Heart right ventricle (tissue), 16 donors: ENCODE data around the gene LSM7. TPM values are rescaled to one million over a fixed set of nuclear protein-coding genes. Genes with fewer than 3 reads are reported as not detected.

ENCODE experiments used
- ATAC-seq, 8 donors: fragments of 200-7000 bp; cut with Tn5 transposase; one replicate each; pipeline ENCODE4 v1.9.1; 2020; ENCODE audit warnings: mild to moderate bottlenecking in 8 of 8, moderate library complexity in 8 of 8, moderate number of reproducible peaks in 1 of 8
- DNase-seq, 2 donors: peaks; one replicate each; pipeline ENCODE4 v3.0.0-alpha.2; 2020
- H3K27ac ChIP-seq, 10 donors: fragments of 200-600 bp; sonication (generic) in 2 of 10; one replicate each; pipeline versions ENCODE4 v1.5.0 to v1.8.0; 2020 to 2022; ENCODE audit warnings: mild to moderate bottlenecking in 3 of 10
- H3K27me3 ChIP-seq, 7 donors: fragments of 200-600 bp; one replicate each; pipeline ENCODE4 v1.8.0; 2021 to 2022; ENCODE audit warnings: mild to moderate bottlenecking in 2 of 7
- H3K36me3 ChIP-seq, 9 donors: fragments of 200-600 bp; sonication (generic) in 1 of 9; one replicate each; pipeline versions ENCODE4 v1.5.0 to v1.8.0; 2020 to 2022; ENCODE audit warnings: mild to moderate bottlenecking in 2 of 9
- H3K4me1 ChIP-seq, 9 donors: fragments of 200-600 bp; sonication (generic) in 1 of 9; one replicate each; pipeline versions ENCODE4 v1.5.0 to v1.8.0; 2020 to 2022; ENCODE audit warnings: mild to moderate bottlenecking in 4 of 9
- H3K4me3 ChIP-seq, 10 donors: fragments of 200-600 bp; sonication (generic) in 2 of 10; one replicate each; pipeline versions ENCODE4 v1.5.0 to v1.8.0; 2020 to 2022; ENCODE audit warnings: mild to moderate bottlenecking in 7 of 10, moderate library complexity in 2 of 10
- H3K9me3 ChIP-seq, 11 donors: fragments of 200-600 bp in 10 of 11; sonication (generic) in 2 of 11; one replicate each; pipeline versions ENCODE4 v1.5.0 to v1.8.0; 2013 to 2022; ENCODE audit warnings: mild to moderate bottlenecking in 2 of 11, control low read depth in 1 of 11, moderate library complexity in 1 of 11
- CTCF ChIP-seq, 9 donors: fragments of 200-600 bp; sonication (generic) in 2 of 9; IDR thresholded peaks; one replicate each; pipeline versions ENCODE4 v1.5.0 to v1.8.0; 2021 to 2022; ENCODE audit warnings: antibody characterized with exemption in 9 of 9, mild to moderate bottlenecking in 5 of 9, moderate library complexity in 1 of 9
- WGBS, 2 donors: extraction: QIAGEN DNeasy Blood & Tissue Kit; methylation state at CpG; one replicate each; pipeline ENCODE4 v1.1.7; 2013; ENCODE audit warnings: inconsistent platforms in 1 of 2; 5-methylcytosine and 5-hydroxymethylcytosine counted together
- intact Hi-C, 10 donors: fragments of 100-400 bp; cut with DNase I; formaldehyde crosslinking; loops; one replicate each; pipeline versions ENCODE4 v1.11.1 to v1.14.2; 2022
- polyA plus RNA-seq, 2 donors: library from polyadenylated mRNA; stranded (reverse); fragments of 200-250 nt; gene quantifications; one replicate each; pipeline ENCODE4 v1.2.3, GENCODE V29; 2013
- total RNA-seq, 10 donors: library from RNA; stranded (reverse); fragmentation: NEBNext Ultra II Directional in 3 of 10; extraction: Animal tissue kit (Norgen Biotek cat#: 25700) in 3 of 10; gene quantifications; one replicate each; pipeline versions ENCODE4 v1.2.1 to v1.2.4, GENCODE V29; 2021 to 2023
- donor health status: Arrhythmogenic right ventricular cardiomyopathy.
- donor health status: ischemic (EF 13 %, LVEDD 7.1; RV severe dilation, severe dysfunction).
- donor health status: healthy with polysubstance abuse.
- donor health status: DM: no; HTN: yes; CAD: no.
- donor health status: DM: no; HTN: no; CAD: no.
- donor health status: ischemic (EF 25% LVEDD 6.9; RV normal size, moderate dysfunction).
- donor health status: ischemic (EF 25% LVEDD 5.7; RV mildly dilated, moderate dysfunction).
- donor health status: healthy.
- donor health status: DM: yes; HTN: yes; CAD: no.
- donor health status: Ischemic cardiomyopathy.
- donor health status: ischemic (EF 35%, LVEDD 5.7; RV mildly dilated, moderate dysfunction).
- donor health status: nonischemic (EF 11% LVEDD 7.7; RV severe dilation, severe dysfunction).
- donor health status: DM: yes; HTN: yes; CAD: no.
- donor health status: PGD.
- donor health status: ischemic (EF 29% LVEDD 5.4; RV normal size, mild dysfunction).
- donor health status: nonischemic (EF 23%, LVEDD 6.1; RV moderate dilation, normal function).

LSM7 gene
- total and polyA plus RNA-seq, 12 donors = 29.0 to 277 (median 38.7) TPM

GRCh38 chr19:2360833-2361232 is 32.4 kb upstream of the LSM7 start:
- intact Hi-C loops = no loop called here
- H3K36me3 ChIP-seq = no peaks in the 10 kb centered on the region
- peaks cover 5 to 56% (median 50%) of the 10 kb centered on the region in 7 donors for H3K27me3 ChIP-seq
- ATAC-seq (no peak), DNase-seq (no peak)
- TF ChIP-seq CTCF (IDR thresholded peaks at IDR 0.05) = no peak
- 63 to 68% methylated on average over 11 of the region's 11 CpGs for WGBS, 2 donors
- no peak overlapping the region for H3K27ac ChIP-seq
- H3K4me3 ChIP-seq = no peak overlapping the region
- H3K9me3 ChIP-seq = no peaks in the 10 kb centered on the region
- peaks cover 0 to 3% (median 0%) of the 10 kb centered on the region in 9 donors for H3K4me1 ChIP-seq

- H3K27me3 ChIP-seq = peaks cover 5 to 50% (median 44%) of the 10 kb centered on the region in 7 donors
- DNase-seq (no peak), ATAC-seq (peak in 3 of 8 donors; percentile 9 to 28 (median 9))
- no peaks in the 10 kb centered on the region for H3K9me3 ChIP-seq
- no peaks in the 10 kb centered on the region for H3K36me3 ChIP-seq
- no peak within 1 kb of the TSS for H3K4me3 ChIP-seq
- WGBS, 2 donors = 22 to 28% methylated on average over 37 to 44 of the region's 44 CpGs
- peaks cover 0 to 3% (median 0%) of the 10 kb centered on the region in 9 donors for H3K4me1 ChIP-seq
- no peak within 1 kb of the TSS for H3K27ac ChIP-seq
- no peak for TF ChIP-seq CTCF (IDR thresholded peaks at IDR 0.05)
- intact Hi-C loops = no loop called here
Observed at GRCh38 chr19:2359992-2360685, 31.8 kb upstream of the LSM7 start, which contains the start of gene TMPRSS9. TMPRSS9 (plus strand) TSS chr19:2360265; CDS start chr19:2389786, 29,521 bp downstream.

- DNase-seq = no peak
- WGBS, 2 donors = 75% methylated on average over 28 of the region's 28 CpGs
- H3K4me1 ChIP-seq = peaks cover 0 to 3% (median 0%) of the 10 kb centered on the region in 9 donors
- H3K9me3 ChIP-seq = no peaks in the 10 kb centered on the region
- H3K4me3 ChIP-seq = no peak overlapping the region
- no peak overlapping the region for H3K27ac ChIP-seq
- no peak for ATAC-seq
- TF ChIP-seq CTCF (IDR thresholded peaks at IDR 0.05) = no peak
- peaks cover 0 to 12% (median 3%) of the 10 kb centered on the region in 9 donors for H3K36me3 ChIP-seq
- peaks cover 5 to 37% (median 29%) of the 10 kb centered on the region in 7 donors for H3K27me3 ChIP-seq
- intact Hi-C loops = no loop called here
Observed at GRCh38 chr19:2358548-2359173, 30.3 kb upstream of the LSM7 start.

GRCh38 chr19:2357279-2358206 is 29.2 kb upstream of the LSM7 start:
- H3K27ac ChIP-seq = no peak overlapping the region
- DNase-seq (no peak), ATAC-seq (no peak)
- peaks cover 0 to 3% (median 0%) of the 10 kb centered on the region in 9 donors for H3K4me1 ChIP-seq
- intact Hi-C loops = no loop called here
- peaks cover 0 to 23% (median 10%) of the 10 kb centered on the region in 9 donors for H3K36me3 ChIP-seq
- WGBS, 2 donors = 97% methylated on average over 3 of the region's 3 CpGs
- H3K4me3 ChIP-seq = no peak overlapping the region
- H3K9me3 ChIP-seq = no peaks in the 10 kb centered on the region
- no peak for TF ChIP-seq CTCF (IDR thresholded peaks at IDR 0.05)
- peaks cover 5 to 27% (median 24%) of the 10 kb centered on the region in 7 donors for H3K27me3 ChIP-seq
